RPMI8226 (cell line): ENCODE measurements around the gene NUBP2.

Experiments used
- DNase-seq: peaks from one replicate; pipeline ENCODE4 v3.0.0-alpha.2; 2015

The NUBP2 gene

DNA sequence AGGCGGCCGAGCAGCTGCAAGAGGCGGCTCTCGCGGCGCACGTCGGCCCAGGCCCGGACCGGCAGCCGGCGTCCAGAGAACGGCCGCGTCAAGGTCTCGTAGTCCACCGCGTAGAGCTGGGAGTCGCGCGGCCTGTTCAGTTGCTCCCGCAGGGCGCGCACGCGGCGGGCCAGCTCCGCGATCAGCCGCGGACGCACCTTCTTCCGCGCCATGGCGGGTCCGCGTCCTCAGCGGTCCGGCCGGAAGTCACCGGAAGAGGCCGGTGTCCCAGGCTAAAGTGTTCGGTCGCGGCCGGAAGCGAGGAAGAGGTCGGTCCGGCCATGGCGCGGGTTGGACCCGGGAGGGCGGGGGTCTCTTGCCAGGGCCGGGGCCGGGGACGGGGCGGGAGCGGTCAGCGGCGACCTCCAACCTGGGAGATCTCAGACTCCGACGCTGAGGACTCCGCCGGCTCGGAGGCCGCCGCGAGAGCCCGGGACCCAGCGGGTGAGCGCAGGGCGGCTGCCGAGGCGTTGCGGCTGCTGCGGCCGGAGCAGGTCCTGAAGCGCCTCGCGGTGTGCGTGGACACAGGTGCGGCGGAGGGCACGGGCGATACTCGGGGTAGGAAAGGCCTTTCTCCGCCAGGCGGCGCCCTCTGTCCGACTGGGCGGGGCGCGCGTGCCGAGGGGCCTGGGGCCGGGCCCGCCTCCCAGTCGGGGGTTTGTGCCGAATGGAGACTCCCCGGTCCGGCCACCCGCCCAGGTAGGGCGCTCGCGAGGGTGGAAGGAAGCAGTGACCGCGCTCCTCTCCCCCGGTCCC, 9.7 kb upstream of the NUBP2 start, which contains the start of gene MRPS34:
TSS of gene MRPS34 (minus strand) at position 227 of the 795 bp plus-strand sequence. CDS start at position 212, 15 bp downstream.
- peak; percentile 96 for DNase-seq

GRCh38 chr16:1773703-1774447, 8.9 kb upstream of the NUBP2 start:
- peak; percentile 48 for DNase-seq

- DNase-seq, result no peak
Observed at GRCh38 chr16:1774448-1774780, 8.3 kb upstream of the NUBP2 start.

DNA sequence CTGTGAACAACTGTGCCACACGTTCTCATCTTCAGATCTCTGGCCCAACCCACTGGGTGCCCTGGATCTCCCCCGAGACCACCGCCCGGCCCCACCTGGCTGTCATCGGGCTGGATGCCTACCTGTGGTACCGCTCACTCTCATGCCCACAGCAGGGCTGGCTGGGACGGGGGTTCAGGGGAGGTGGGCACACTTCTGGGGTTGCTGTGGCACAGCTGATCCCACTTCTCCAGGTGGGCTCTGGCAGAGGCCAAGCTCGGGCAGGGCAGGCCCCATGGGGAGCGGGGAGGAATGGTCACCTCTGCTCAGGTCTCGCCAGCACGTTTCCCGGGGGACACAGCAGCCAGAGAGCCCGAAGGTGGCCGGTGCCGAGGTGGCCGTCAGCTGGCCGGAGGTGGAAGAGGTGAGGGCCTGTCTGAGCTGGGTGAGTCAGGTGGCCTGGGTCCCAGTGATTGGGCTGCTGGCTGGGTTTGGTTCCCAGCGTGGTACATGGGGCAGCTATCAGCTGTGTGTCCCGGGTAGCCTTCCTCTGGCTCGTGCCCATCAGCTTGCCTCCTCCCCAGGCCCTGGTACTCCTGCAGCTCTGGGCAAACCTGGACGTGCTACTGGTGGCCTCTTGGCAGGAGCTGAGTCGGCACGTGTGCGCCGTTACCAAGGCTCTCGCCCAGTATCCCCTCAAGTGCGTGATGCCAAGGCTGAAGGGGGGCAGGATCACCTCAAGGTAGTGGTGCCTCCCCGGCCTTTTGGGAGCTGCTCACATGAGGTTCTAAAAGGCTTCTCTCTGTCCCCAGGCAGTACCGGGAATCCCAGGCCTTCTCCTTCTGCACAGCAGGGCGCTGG, 7.5 kb upstream of the NUBP2 start:
- DNase-seq, result no peak

- DNase-seq, result no peak
Observed at GRCh38 chr16:1775846-1776671, 6.7 kb upstream of the NUBP2 start.

DNA sequence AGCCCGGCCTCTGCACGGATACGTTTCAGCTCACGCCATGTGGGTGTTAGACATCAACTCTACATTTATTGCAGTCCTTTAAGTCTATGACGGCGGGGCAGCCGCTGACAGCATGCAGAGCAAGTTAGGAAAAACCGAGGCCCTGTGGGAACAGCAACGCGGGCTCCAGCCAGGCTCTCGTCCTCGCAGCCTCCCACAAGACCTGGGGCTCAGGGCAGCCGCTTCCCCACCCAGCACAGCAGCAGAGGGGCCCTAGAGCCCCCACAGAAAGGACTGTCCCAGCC, 6.1 kb upstream of the NUBP2 start:
- no peak for DNase-seq

DNA sequence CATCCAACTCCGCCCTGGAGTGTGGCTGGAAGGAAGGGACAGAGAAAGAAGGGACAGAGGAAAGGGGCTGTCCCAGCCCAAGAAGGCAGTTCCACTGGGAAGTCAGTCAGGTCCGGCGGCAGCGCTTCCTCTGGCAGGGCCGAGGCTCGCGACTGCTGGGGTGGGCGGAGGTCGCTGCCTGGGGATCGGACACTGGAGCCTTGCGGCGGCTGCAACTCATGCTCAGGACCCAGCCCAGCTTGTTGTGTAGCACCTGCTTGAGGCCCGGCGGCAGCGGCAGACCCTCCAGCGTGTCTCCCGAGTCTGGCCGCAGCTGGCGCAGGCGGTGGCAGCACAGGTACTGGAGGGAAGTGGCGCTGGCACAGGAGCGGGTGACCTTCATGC, 5.8 kb upstream of the NUBP2 start:
- no peak for DNase-seq

DNA sequence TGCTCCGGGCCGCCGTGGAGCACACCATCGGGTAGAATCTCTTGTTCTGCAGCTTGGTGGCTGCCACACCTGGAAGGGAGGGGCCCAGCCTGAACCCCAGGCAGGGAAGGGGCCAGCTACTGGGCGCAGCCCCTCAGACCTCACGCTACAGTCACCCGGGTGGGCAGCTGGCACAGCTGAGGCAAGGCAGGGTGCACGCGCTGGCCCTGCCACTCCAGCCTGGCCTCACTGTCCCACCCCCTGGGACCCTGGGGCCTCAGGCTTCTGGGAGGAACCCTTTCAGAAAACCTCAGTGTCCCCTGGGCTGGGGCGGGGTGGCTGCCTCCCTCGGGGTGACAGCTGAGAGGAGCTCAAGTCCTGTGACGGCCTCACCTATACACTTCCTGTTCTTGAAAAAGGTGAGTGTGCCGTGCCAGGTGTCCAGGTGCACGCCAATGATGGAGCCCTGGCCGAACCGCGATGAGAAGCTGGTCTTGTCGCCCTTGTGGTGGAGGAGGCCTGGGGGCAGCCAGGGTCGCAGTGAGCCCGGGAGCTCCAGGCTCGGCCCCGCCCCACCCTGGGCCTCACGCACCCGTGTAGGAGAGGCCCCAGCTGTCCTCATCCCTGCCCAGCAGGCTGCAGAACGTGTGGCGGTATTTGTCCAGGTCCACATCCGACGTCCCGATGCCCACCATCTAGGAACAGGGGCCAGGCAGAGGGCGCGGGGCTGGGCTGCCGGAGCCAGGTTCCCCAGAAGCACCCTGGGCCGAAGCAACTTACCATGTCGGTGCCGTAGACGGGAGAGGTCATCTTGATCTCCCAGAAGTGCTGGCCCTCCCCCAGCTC, 5.2 kb upstream of the NUBP2 start:
- no peak for DNase-seq

DNA sequence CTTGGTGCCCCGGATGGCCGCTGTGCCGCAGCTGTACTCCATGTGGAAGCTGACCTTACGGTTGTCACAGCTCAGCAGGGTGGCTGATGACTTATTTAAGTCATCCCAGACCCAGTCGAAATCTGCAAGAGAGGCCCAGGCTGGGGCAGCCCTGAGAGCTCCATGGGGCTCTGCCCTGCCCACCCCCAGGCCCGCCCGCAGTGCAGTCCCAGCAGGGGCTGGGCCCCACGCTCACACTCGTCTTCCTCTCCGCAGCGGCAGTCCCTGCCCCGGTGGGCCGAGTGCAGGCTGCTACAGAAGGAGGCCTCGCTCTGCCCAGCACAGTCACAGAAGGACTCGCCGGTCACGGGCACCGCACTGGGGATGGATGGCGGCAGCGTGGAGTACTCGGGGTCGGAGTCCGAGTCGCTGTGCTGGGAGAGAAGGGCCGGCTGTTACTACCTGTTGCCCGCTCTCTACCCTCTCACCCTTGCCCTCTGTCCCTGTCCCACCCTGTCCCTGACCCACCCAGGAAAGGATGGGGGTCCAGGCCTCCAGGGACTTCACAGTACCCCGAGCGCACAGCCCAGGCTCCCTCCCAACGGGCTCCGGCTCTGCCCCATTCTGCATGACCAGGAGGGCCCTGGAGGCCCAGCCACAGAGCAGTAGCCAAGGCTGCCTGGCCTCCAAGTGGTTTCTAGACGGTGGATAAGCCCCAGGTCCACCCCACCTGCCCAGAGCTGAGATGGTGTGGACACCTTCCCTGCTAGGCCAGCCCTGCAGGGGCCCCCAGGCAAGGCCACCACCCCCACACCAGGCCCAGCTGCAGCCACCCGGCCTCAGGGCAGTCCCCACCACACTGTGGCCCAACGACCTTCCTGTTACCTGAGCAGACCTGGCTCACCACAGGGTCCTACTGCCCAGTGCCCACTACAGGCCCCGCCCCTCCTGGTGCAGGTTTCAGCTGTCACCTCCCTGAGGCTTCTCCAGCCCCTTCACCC, 4.3 kb upstream of the NUBP2 start:
- DNase-seq, result no peak

DNA sequence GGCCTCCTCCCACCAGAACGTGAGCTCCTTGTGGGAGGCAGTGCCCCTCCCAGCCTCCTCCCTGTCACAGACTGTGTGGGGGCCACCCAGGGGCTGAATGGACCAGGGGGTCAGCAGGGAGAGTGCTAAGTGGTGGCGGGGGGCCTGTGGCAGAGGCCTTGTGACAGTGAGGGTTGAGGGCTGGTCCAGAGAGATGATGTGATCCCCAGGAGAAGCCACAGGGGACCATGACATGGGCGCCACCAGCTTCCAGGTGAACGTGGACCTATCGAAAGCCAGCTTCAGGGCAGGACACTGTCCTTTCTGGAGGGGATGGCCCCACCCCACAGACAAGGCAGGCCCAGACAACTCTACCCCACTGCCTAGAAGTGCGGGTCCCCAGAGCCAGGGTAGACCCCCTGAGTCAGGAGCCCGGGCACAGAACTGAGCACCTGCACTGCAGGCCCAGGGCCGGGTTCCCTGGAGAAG, 3.5 kb upstream of the NUBP2 start:
- no peak for DNase-seq

DNA sequence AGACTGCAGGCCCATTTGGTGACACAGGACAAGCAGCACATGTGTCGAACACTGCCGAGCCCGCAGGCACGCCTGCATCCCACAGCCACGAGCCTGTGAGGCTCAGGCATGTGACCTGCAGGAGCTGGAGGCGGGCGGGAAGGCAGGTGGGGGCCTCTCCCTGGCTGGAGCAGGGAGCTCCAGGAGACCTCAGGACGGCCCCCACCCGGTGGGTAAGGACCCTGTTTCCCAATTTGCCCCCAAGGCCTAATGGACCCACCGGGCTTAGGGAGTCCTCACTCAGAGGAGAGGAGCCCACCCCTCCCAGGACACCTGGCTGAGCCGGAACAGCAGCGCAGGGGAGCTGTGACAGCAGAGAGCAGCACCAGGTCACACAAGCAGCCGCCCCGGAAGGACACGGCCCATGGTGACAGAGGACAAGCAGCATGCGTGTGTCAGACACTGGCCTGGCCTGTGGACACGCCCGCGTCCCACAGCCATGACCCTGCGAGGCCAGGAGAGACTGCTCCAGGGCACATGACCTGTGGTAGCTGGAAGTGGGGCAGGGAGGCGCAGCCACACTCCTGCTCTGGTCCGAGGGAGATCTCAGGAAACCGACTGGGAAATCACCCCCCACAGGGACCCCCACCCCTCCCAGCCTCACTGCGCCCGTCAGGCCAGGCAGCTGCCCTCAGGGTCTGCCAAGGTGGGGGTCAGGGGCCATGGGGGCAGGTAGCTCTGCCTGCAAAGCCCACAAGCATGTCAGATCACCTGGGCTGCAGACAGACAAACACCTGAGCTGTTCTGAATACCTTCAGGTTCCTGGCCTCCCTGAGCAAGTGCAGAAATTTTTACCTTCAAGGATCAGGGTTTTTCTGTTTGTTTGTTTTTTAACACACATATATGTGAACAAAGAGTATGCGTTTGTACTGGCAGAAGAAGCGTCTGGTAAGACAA, 2.8 kb upstream of the NUBP2 start:
- DNase-seq, result no peak

DNA sequence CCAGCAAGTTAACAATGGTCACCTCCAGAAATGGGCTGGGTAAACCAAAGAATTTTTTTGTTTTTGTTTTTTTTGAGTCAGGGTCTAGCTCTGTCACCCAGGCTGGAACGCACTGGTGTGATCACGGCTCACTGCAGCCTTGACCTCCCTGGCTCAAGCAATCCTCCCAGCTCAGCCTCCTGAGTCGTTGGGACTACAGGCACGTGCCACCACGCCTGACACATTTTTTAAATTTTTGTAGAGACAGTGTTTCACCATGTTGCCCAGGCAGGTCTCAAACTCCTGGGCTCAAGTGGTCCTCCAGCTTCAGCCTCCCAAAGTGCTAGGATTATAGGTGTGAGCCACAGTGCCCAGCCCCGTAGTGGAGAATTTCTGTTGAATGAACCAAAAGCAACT, 2.1 kb upstream of the NUBP2 start:
- DNase-seq, result no peak

DNA sequence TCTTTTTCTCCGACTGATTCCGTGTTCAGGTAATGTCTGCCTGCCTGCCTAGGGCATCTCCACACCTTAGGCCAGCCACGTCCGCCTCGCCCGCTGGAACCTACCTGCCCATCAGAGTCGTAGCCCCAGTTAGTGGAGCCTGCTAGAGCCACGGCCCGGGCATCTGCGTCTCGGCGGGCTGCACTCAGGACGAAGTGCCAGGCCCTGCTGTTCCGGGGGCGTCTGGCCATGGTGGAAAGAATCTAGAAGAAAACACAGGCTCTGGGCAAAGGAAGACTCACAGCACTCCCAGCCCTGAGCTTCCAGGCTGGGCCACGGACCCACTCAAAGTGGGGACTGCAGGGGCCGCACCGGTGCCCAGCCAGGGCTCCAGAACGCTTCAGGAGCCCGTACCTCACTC, 1.5 kb upstream of the NUBP2 start:
- DNase-seq, result no peak

- peak; percentile 53 for DNase-seq
Observed at GRCh38 chr16:1781758-1782407, 877 bp upstream of the NUBP2 start.

GRCh38 chr16:1784977-1785845, 2.5 kb downstream of the NUBP2 start:
- no peak for DNase-seq

GRCh38 chr16:1785846-1786170, 3.0 kb downstream of the NUBP2 start:
- no peak for DNase-seq

DNA sequence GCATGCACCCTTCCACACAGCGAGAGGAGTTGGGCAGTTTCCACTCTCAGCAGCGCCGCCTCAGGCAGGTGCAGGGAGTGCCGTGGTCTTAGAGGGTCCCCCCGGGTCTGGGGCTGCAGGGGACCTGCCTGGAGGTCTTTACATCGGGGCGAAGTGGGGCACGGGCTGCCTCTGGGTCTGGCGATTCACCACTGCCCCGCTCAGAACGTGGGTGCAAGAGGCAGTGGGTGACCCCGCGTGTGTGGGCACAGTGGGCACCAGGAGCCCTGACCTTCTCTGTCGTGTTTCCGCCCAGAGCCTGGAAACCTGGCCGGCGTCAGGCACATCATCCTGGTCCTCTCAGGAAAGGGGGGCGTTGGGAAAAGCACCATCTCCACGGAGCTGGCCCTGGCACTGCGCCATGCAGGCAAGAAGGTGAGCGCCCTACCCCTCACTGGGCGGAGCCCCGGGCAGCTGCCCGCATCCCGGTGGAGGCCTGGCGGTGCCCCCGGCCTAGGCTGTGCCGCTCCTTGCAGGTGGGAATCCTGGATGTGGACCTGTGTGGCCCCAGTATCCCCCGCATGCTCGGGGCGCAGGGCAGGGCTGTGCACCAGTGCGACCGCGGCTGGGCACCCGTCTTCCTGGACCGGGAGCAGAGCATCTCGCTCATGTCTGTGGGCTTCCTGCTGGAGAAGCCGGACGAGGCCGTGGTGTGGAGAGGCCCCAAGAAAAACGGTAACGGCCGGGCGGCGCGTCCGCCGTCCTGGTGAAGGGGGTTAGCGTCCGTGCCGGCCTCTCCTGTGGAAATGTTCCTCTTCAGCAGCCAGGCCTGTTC, 3.7 kb downstream of the NUBP2 start:
- no peak for DNase-seq
